ENCODE results near the gene COL4A3. TPM values are rescaled to one million over a fixed set of nuclear protein-coding genes. Genes with fewer than 3 reads are reported as not detected.
A peak's percentile ranks its signal among the peaks of the same experiment; 100 is the strongest.

The COL4A3 gene
- not detected in 2 replicates for polyA plus RNA-seq (2014; cell fraction: cytosol; rRNA removed)
- not detected in 2 replicates for polyA plus RNA-seq (2014; cell fraction: nucleus; rRNA removed)

DNA sequence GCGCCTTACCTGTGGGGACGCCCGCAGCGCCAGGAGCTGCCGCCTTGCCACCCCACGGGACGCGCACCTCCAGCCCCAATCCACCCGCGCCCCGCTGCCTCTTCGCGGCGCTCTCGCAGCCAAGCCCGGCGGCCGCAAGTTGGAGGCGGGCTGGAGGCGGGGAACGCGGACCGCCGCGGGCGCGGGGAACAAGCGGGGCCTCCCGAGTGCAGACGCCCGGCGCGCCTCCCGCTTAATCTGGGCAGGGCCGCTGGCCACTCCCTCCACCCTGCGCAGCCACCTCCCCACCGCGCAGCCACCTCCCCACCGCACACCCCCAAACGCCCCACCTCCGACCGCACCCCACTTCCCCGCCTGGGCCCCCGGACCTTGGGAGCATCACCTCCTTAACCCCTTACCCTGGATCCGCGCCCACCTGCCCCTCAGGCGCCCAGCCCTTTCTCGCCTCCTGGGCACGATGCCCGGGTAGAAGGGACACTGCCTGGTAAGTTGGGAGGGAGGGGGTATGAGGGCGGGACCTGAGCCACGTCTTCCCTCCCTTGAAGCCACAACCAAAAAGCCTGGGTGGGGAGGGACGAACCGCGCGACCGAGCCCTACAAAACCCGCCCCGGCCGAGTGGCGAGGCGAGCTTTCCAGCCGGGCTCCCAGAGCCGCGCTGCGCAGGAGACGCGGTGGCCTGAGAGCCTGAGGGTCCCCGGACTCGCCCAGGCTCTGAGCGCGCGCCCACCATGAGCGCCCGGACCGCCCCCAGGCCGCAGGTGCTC, at the start of gene COL4A3, which contains the start of gene COL4A4:
Gene COL4A3, plus strand, starts transcription at position 627 of the 765 bp plus-strand sequence. Its CDS starts 103 bp downstream, at position 730.
Gene COL4A4, minus strand, starts transcription at position 208 of the 765 bp plus-strand sequence. CDS start 16,722 bp downstream, outside the sequence.
- no peak for DNase-seq (ENCODE audit: low spot score)

DNA sequence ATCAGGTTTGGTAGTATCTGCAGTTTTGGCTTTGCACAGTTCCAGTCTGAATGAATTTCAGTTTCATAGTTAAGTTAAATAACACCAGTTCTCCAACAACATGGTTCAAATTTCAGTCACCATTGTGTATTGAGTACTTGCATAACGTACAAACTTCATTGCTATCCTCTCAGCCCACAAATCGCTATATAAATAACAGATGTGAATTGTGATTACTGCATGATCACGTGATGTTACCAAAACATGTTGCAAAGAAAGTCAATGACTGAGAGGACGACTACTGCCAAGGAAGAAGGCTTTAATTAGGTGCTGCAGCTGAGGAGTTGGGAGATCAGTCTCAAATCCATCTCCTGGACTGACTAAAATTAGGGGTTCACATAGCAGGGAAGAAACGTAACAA, 48.7 kb upstream of the COL4A3 start:
- DNase-seq (ENCODE audit: low spot score): no peak

DNA sequence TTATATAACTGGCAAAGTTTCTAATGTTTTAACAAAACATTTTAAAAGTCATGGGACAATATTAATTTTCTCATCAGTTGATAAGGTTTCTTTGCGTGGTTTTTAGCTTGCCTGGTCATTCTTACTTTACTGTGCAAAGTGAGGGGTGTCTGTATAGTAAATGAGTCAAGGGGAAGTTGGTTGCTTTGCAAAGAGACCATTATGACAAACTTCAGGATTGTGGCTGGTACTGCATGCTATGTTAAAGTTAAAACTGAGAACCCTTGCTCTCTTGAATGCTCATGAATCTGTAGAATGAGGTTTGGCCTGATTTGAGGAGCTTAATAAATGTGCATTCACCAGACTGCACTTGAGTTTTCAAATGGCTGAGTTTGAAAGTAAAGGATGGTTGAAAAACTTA, 47.4 kb upstream of the COL4A3 start:
- no peak for DNase-seq (ENCODE audit: low spot score)

DNA sequence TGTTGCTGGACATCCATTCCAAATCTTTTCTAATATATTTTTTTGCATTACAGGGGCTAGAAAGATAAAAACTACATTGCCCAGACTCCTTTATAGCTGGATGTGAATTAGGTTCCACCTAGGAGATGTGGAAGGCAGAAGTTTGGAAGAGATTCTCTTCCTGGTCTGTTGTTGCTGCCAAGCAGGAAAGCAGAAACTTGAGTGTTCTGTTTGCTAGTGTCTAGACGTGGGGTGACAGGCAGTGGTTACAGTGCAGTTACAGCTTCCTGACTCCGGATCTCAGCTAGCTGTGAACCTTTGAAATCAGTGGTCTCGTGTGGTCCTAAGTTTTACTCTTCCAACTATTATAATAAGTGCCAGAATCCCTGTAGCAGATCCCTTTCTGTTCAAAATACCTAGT, 46.6 kb upstream of the COL4A3 start:
- no peak for DNase-seq (ENCODE audit: low spot score)

DNA sequence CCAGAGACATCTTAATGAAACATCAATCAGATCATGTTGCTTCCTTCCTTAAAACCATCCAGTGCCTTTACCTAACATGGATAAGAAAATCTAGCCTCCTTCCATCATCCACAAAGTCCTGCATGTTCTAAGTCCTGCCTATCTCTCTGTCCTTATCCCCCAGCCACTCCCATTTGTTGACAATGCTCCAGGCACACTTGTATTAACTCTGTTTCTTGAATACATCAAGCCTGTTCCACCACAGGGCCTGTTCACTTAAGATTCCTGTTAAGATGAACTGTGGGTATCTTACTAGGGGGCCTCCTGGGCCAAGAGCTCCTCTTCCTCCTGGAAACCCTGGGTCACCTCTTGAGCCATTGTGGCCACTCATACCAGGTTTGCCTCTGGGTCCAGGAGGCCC, 46.1 kb upstream of the COL4A3 start:
- no peak for DNase-seq (ENCODE audit: low spot score)

DNA sequence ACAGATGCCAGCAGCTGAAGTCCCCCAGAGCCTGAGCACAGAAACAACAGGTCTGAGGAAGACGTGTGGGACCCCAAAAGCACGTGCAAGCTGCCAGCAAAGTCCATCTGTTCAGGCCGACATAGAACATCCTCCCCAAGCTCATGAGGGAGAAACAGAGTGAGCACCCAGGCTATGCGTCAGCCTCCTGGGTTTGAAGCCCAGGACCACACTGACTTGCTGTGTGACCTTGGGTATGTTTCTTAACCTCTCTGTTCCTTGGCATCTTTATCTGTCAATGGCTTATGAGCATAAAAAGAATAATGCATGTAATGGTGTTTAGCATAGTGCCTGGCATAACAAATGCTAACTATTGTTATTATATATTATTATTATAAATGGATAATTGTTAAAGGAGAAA, 40.7 kb upstream of the COL4A3 start:
- no peak for DNase-seq (ENCODE audit: low spot score)

DNA sequence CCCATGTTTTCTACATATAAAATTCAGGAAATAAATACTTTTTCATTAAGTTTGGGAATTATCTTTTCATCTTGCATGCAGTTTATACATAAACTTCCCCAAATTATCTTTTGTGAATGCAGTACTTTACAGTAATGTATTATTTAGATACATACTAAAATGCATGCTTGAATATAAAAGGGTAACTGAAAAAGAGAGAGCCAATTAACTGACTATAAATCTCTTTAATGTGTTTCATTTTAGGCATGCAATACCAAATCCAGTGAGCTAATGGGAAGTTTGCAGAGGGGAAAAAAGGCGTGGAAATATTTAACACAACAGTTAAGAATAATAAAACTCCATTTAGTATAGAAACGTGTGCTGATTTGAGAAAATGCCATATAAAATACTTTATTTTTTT, 39.6 kb upstream of the COL4A3 start:
- no peak for DNase-seq (ENCODE audit: low spot score)

DNA sequence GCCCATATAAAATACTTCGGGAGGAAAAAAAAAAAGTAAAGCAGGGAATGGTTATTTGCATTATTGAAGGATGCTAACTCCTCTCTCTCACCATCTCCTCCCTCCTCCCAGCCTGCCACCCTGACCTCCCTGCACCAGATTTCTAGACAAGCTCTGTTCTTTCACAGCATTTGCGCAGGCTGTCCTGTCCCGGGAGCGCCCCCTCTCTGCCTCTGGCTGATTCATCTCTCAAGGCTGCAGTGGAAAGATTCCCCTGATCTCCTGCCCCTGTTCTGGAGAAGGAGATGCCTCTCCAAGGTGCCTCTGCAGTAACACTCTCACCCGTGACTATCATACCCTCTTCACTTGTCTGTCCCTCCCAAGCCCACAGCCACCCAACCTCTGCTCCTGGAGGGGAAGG, 38.9 kb upstream of the COL4A3 start:
- DNase-seq (ENCODE audit: low spot score): peak; percentile 6

DNA sequence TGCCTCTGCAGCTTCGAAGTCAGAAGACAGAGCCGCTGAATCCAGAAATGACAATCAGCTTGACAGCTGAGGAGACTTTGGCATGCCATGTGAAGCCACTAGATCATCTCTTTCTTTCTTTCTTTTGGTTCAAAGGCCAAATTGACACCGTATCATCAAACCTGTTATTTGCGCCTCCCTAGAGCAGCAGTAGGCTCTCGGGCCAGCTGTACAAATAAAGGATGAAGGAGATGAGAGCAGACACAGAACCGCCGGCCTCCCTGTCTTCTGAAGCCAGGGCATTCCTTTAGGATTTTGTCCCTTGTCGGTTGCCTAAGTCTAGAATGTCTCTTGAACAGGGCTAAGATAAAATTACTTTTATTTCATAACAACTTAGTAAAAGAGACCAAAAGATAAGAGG, 37.2 kb upstream of the COL4A3 start:
- DNase-seq (ENCODE audit: low spot score): no peak

DNA sequence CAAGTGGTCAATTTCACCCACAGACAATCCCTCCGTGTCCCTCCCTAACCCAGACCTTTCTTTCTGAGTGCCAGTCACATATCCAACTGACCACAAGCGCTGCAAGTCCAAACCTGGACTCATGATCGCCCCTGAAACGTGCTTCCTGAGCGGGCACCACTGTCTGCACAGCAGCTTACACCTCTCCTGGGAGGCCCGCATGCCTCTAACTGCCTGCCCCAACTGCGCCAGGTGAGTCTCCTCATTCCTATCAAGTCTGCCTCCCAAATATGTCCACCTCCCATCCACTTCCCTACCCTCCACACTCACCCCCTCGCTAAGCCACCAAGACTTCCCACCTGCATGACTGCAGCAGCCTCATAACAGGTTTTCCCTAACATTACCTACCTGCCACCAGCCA, 33.8 kb upstream of the COL4A3 start:
- DNase-seq (ENCODE audit: low spot score): no peak

DNA sequence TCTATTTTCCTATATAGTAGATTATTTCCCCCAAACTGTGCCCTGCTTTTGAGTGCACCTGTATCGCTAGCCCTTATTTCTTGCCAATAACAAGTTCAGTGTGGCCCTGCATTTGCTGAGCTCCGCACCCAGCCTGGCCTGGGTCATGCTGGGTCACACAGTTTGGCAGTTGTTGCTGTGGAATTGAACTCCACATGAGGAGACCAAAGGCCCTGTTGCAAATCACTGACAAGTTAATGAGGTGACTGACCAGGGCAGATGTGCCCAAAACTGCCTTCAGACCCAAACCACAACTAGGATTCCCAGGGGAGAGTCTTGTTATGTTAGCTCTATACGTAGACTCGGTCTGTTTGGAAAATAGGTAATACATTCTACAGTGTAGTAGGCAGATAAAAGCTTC, 31.4 kb upstream of the COL4A3 start:
- no peak for DNase-seq (ENCODE audit: low spot score)

DNA sequence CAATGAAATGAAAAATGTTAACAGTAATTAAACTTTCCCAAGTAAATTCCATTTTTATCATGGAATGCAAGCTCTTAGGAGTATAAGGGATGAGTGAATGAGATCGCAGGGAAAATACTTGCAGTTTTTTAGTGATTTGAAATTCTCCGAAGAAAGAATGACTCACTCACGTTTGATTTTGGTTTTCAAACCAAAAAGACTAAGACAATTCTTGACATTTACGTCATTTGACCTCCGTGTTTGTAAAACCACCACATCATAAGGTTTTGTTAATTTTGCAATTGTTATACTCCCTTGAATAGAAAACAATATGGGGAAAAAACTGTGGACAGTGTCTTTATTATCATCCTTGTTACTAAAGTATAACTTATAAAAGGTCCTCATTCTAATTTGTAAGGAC, 29.8 kb upstream of the COL4A3 start:
- DNase-seq (ENCODE audit: low spot score): no peak

DNA sequence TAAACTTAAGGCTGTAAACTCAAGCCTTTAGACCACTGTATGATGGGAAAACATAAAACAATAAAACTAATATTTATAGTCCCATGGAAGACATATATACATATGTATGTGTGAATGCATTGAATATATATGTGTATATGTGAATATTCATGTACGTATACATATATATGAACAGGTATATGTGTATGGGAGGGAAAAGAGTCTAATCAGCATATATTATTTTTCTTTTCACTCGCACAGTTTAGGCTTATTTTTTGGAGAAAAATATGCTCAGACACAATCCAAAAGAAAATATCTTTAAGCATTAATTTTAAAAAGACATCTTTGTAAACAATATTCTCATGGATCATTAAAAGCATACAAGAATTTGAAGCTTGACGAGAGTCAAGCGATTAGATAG, 23.1 kb upstream of the COL4A3 start:
- no peak for DNase-seq (ENCODE audit: low spot score)

DNA sequence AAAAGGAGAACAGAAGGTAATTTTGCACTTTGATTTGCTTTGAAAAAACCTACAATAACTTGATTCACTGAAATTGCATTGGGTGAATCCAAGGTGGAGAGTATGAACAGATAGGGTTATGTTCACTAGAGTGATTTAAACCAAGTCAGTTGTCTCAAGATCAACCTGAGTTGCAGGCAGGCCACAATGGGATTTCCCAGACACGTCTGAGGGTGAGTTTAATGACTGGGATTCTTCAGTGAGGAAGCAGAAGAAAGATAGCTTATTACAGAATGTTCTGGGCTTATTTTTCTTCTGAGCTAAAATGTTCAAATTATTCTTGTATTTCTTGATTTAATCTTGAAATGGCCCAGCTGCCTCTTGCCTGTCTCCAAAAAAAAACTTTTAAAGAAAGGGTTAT, 20.5 kb upstream of the COL4A3 start:
- no peak for DNase-seq (ENCODE audit: low spot score)

DNA sequence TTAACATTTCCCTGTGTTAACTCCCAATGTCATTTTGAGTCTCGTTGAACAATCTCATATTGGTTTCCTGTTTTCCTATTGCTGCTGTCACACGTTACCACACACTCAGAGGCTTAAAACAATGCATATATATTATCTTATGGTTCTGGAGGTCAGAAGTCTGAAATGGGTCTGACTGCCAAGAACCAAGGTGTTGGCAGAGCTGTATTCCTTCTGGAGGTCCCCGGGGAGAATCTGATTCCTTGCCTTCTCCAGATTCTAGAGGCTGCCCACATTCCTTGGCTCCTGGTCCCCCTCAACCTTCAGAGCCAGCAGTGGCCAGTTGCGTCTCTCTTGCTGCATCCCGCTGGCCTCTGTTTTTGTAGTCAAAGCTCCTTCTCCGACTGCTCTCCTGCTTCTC, 18.0 kb upstream of the COL4A3 start:
- no peak for DNase-seq (ENCODE audit: low spot score)

DNA sequence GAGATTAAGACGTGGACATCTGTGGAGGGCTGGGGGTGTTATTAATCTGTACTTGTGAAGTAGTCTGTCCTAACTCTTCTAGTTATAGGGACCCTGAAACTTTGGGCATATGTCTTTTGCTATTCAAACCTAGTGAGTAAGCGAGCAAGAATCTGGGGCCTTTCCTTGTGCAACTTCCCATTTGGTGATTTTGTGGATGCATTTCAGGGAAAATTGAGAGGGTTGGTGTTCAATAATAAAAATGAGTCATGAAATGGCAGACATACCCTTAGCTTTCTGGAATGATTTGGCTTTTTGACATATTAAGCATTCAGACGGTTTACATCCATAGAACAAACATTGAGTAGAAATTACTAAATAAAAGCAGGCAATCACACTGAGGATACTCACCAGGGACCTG, 17.4 kb upstream of the COL4A3 start:
- no peak for DNase-seq (ENCODE audit: low spot score)

DNA sequence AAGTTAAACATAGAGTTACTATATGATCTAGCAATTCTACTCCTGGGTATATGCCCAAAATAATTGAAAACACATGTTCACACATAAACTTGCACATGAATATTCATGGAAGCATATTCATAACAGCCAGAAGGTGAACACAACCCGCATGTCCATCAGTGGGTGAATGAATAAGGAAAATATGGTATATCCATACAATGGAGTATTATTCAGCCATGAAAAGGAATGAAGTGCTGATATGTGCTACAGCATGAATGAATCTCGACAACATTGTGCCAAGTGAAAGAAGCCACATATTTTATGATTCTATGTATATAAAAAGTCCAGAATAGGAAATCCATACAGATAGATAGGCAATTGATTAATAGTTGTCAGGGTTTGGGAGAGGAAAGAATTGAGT, 16.3 kb upstream of the COL4A3 start:
- no peak for DNase-seq (ENCODE audit: low spot score)

DNA sequence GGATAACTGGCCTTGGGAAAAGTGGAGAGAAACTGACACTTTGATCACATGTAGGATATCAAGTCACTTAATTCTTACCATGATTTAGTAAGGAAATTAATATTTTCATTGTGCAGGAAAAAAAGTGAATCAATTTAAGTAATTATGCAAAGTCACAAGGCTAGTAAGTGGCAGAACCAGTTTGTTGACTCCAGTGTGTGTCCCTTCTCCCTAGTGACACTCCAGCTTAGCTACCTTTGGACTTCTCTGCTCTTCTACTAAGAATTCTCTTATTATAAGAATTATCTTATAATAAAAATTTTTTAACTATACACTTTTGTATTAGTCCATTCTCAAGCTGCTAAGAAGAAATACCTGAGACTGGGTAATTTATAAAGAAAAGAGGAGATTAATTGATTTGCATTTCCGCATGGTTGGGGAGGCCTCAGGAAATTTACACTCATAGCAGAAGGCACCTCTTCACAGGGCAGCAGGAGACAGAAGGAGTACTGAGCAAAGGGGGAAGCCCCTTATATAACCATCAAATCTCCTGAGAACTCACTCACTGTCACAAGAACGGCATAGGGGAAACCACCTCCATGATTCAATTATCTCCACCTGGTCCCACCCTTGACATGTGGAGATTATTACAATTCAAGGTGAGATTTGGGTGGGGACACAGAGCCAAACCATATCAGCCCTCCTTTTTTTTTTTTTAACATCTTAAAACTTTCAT, 14.0 kb upstream of the COL4A3 start:
- DNase-seq (ENCODE audit: low spot score): no peak

DNA sequence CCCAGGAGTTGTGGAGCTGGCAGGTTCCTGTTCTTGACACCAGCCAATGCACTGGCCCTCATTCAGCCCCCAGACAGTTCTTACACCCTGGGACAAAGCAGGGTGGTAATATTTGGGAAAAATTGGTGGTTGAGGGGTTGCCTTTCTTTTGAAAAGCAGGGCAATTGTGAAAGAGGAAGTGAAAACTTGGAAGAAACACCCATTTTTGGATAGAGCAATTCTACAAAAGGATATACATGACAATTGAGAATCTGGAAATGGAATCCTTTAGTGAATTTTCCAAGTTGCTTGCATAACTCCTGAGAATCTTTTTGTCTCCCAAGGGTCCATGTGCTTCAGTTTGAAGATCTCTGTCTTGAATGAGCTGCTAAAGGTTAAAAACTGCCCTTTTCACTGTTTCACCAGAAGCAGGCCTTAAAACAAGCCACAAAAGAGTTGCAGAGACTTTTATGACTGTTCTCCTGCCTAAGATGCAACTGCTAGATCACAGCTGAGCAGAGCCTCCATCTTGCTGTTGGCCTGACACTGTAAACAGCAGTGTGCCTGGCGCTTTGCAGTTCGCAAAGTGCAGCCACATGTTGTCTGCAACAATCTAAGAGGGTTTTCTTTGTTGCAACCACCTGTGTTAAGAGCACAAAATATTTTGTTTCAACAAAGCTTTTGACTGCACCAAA, 12.2 kb upstream of the COL4A3 start:
- DNase-seq (ENCODE audit: low spot score): no peak

DNA sequence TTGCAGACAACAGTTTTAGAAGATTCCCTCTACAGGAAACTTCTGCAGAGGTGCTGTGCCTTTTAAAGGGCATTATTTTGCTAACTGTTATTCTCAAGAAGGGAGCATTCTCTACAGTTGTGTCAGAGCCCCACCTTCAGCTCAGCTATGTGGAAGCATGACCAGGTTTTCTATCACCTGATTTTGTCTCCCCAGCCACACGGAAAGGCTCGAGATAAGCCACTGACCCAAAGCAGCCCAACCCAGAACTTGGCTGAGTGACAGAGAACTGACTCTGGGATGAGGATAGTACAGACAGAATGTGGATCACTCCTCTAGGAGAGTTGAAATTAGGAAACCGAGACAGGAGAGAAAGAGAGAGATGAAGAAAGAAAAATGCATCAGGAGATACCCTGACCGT, 11.1 kb upstream of the COL4A3 start:
- no peak for DNase-seq (ENCODE audit: low spot score)

DNA sequence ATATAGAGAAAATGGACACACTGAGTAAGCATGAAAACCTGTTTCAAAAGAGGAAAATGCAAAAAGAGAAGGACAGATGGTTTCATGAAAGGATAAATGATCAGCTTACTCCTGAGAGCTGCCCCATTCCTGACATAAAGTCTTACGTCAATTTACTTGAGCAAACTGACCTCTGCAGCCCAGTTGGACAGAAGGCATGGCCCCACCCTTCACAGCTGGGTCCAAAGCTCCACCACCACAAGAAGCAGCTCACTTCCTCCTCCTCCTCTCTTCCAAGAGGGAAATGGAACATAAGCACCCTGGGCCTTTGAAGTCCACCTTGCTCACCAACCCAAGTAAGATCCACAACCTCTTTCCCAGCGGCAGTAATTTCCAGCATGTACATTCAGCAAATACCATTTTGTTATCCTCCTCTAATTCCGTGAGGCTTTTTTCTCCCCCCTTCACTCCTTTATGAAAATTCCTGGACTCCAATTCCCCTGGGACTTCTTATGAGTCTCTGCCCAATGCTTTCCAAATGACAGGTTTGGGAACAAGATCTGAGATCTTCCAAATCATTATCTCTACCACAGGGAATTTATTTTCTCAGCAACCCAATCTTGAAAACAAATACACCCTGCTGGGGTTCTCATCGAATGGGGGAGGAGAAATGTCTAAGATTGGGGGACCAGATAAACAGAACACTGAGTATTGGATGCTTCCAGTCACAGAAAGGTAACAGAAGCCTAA, 10.5 kb upstream of the COL4A3 start:
- DNase-seq (ENCODE audit: low spot score): no peak

Measured in SK-N-DZ (cell line).